ENCODE results near the gene UGCG. TPM values are rescaled to one million over a fixed set of nuclear protein-coding genes. Genes with fewer than 3 reads are reported as not detected.

UGCG gene
- total RNA-seq, 4 donors from 2014 or later: 31.4 to 131 (median 46.7) TPM

DNA sequence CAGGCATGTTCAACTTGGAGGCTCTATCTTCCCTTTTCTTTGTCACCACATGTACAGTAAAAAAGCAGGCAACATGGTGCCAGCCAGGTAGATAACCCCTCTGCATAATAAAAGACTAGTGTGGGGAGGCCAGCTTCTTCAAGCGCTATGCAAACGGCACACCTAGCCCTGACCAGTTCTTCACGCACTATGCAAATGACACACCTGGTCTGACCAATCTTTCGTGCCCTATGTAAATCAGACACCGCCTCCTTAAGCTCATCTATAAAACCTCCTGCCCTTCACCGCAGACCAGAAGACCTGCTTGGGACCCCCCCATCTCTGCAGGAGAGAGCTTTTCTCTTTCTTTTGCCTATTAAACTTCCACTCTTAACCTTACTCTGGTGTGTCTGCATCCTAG is 28.1 kb upstream of the UGCG start:
- peaks cover 0 to 11% (median 0%) of the 10 kb centered on the region in 3 donors for H3K4me1 ChIP-seq
- no peaks in the 10 kb centered on the region for H3K9me3 ChIP-seq
- TF ChIP-seq POLR2A (IDR thresholded peaks at IDR 0.05): no peak
- WGBS, 2 donors: 92 to 96% methylated on average over 6 of the region's 6 CpGs
- no peak overlapping the region for H3K4me3 ChIP-seq
- H3K27me3 ChIP-seq: no peaks in the 10 kb centered on the region
- H3K36me3 ChIP-seq: no peaks in the 10 kb centered on the region
- no peak for DNase-seq
- intact Hi-C loops (cut with DNase I): no loop called here
- no peak overlapping the region for H3K27ac ChIP-seq

DNA sequence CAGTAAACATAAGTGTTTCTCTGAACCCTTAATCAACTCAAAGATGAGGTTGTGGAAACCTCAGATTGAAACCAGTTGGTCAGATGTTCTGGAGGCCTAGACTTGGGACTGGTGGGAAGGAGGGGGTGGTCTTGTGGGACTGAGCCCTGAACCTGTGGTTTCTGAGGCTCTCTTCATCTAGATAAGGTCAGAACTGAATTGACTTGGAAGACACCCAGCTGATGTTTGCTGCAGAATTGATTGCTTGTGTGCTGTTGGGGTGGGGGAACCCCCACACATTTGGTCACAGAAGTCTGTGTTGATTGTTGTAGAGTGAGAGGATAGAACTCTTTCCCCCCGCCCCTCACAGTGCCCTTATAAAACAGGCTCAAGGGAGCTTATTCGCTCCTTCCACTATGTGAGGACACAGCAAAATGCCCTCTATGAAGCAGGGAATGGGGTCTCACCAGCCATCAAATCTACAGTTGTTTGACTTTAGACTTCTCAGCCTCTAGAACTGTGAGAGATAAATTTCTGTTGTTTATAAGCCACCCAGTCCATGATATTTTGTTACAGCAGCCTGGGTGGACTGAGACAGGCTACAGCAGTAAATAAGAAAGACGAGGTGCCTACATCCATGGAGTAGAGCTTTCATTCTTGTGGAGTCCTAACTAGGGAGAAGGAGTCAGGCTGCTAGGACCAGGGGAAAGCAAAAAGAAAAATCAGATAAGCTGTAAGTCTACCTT is 25.7 kb upstream of the UGCG start:
- 86 to 95% methylated on average over 3 of the region's 3 CpGs for WGBS, 2 donors
- no peaks in the 10 kb centered on the region for H3K27me3 ChIP-seq
- H3K4me1 ChIP-seq: peaks cover 0 to 32% (median 7%) of the 10 kb centered on the region in 3 donors
- intact Hi-C loops (cut with DNase I): no loop called here
- no peak overlapping the region for H3K4me3 ChIP-seq
- no peak overlapping the region for H3K27ac ChIP-seq
- no peak for DNase-seq
- no peaks in the 10 kb centered on the region for H3K9me3 ChIP-seq
- TF ChIP-seq CTCF (IDR thresholded peaks at IDR 0.05) (no peak), POLR2A (IDR thresholded peaks at IDR 0.05) (no peak)
- H3K36me3 ChIP-seq: no peaks in the 10 kb centered on the region

DNA sequence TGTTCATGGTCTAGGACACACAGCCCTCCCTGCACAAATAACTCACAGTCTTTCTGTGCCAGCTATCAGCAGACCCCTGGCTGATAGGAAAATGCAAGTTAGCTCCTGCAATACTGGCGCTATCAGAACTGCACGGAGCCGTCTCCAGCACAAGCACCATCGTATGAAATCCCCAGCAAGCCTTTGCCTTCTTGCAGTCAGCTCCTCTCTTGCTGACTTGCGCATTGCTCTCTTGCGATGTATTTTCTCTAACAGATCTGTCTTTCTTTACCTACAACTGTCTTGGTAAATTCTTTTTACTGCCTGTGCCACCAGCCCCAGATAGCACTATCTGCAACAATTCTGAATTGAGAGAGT is 25.1 kb upstream of the UGCG start:
- no peaks in the 10 kb centered on the region for H3K27me3 ChIP-seq
- no peak overlapping the region for H3K4me3 ChIP-seq
- no peaks in the 10 kb centered on the region for H3K9me3 ChIP-seq
- H3K27ac ChIP-seq: no peak overlapping the region
- no peak for DNase-seq
- no peak for TF ChIP-seq CTCF (IDR thresholded peaks at IDR 0.05)
- TF ChIP-seq POLR2A (IDR thresholded peaks at IDR 0.05): no peak
- H3K4me1 ChIP-seq: peaks cover 0 to 37% (median 12%) of the 10 kb centered on the region in 3 donors
- no peaks in the 10 kb centered on the region for H3K36me3 ChIP-seq
- intact Hi-C loops (cut with DNase I): no loop called here
- WGBS, 2 donors: 85 to 86% methylated on average over 6 of the region's 6 CpGs

DNA sequence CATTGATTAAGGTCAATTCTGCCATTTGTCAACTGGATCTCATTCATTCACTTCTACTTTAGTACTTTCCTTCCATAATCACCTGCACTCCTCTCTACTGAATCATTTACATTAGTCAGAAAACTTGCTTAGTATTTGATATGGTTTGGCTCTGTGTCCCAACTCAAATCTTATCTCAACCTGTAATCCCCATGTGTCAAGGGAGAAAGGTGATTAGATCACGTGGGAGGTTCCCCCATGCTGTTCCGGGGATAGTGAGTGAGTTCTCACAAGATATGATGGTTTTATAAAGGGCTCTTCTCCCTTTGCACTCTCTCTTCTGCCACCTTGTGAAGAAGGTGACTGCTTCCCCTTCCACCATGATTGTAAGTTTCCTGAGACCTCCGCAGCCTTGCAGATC is 23.7 kb upstream of the UGCG start:
- 66 to 71% methylated on average over 3 of the region's 3 CpGs for WGBS, 2 donors
- H3K9me3 ChIP-seq: no peaks in the 10 kb centered on the region
- H3K4me1 ChIP-seq: peaks cover 0 to 31% (median 12%) of the 10 kb centered on the region in 3 donors
- no peak for DNase-seq
- TF ChIP-seq POLR2A (IDR thresholded peaks at IDR 0.05) (no peak), CTCF (IDR thresholded peaks at IDR 0.05) (no peak)
- H3K27me3 ChIP-seq: no peaks in the 10 kb centered on the region
- H3K36me3 ChIP-seq: no peaks in the 10 kb centered on the region
- H3K4me3 ChIP-seq: no peak overlapping the region
- no peak overlapping the region for H3K27ac ChIP-seq
- intact Hi-C loops (cut with DNase I): no loop called here

DNA sequence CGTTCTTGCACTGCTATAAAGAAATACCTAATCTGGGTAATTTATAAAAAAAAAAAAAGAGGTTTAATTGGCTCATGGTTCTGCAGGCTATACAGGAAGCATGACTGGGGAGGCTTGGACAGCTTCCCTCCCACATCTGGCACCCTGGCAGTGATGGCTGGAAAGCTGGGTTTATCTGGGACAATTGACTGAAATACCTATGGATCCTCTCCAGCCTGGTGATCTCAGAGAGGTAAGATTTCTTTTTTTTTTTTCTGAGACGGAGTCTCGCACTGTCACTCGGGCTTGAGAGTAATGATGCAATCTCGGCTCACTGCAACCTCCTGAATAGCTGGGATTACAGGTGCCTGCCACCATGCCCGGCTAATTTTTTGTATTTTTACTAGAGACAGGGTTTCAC is 22.7 kb upstream of the UGCG start:
- WGBS, 2 donors: 28 to 44% methylated on average over 2 to 6 of the region's 6 CpGs
- no peak for TF ChIP-seq CTCF (IDR thresholded peaks at IDR 0.05)
- no peak for TF ChIP-seq POLR2A (IDR thresholded peaks at IDR 0.05)
- Histone ChIP-seq H3K9me3 (no peaks in the 10 kb centered on the region), H3K4me1 (peaks cover 0 to 31% (median 12%) of the 10 kb centered on the region in 3 donors), H3K4me3 (no peak overlapping the region), H3K27me3 (no peaks in the 10 kb centered on the region), H3K27ac (peak overlapping the region in 3 of 4 donors; percentile 66 to 73 (median 72)), H3K36me3 (no peaks in the 10 kb centered on the region)
- intact Hi-C loops (cut with DNase I): no loop called here
- no peak for DNase-seq

Measured in esophagus squamous epithelium (tissue), 5 donors.